Breast epithelium (tissue), 4 donors: Measurements from ENCODE around the gene CALCOCO2. TPM values are rescaled to one million over a fixed set of nuclear protein-coding genes. Genes with fewer than 3 reads are reported as not detected.
"Not testable (repeated sequence)": the region's sequence is repeated elsewhere in the genome, so short reads cannot be mapped to it uniquely, and the experiment has no call there.

Experiments
- DNase-seq, 2 donors: peaks; one replicate each; pipeline ENCODE4 v3.0.0-alpha.2; 2019; ENCODE audit warnings: low spot score in 2 of 2
- H3K27ac ChIP-seq, 2 donors: fragments of 200-600 bp; sonication (generic) in 1 of 2; one replicate each; pipeline ENCODE4 v1.5.1; 2016 to 2019; ENCODE audit warnings: mild to moderate bottlenecking in 1 of 2
- H3K27me3 ChIP-seq, 2 donors: fragments of 200-600 bp; sonication (generic) in 1 of 2; one replicate each; pipeline versions ENCODE4 v1.5.1 to v1.6.0; 2017 to 2019; ENCODE audit warnings: control low read depth in 1 of 2, mild to moderate bottlenecking in 1 of 2
- H3K36me3 ChIP-seq: fragments of 200-600 bp; one replicate; pipeline ENCODE4 v1.5.1; 2019
- H3K4me1 ChIP-seq, 2 donors: fragments of 200-600 bp; sonication (generic); one replicate each; pipeline ENCODE4 v1.5.1; 2016 to 2019; ENCODE audit warnings: control low read depth in 1 of 2
- H3K4me3 ChIP-seq, 3 donors: fragments of 200-600 bp; sonication (generic); 1 replicate in 2 of 3; 2 replicates in 1 of 3; pipeline ENCODE4 v1.5.1; 2016 to 2019; ENCODE audit warnings: mild to moderate bottlenecking in 3 of 3, moderate library complexity in 2 of 3
- H3K9me3 ChIP-seq, 2 donors: fragments of 200-600 bp; sonication (generic) in 1 of 2; one replicate each; pipeline ENCODE4 v1.5.1; 2016 to 2019; ENCODE audit warnings: control low read depth in 1 of 2
- CTCF ChIP-seq, 3 donors: fragments of 450-650 bp; IDR thresholded peaks; one replicate each; pipeline ENCODE4 v1.5.1; 2016 to 2017; ENCODE audit warnings: antibody characterized with exemption in 3 of 3, mild to moderate bottlenecking in 3 of 3, moderate library complexity in 3 of 3
- POLR2A ChIP-seq: fragments of 450-650 bp; IDR thresholded peaks from one replicate; pipeline ENCODE4 v1.6.1; 2016; ENCODE audit warnings: antibody characterized with exemption, mild to moderate bottlenecking, moderate library complexity
- POLR2AphosphoS5 ChIP-seq, 3 donors: sonication (generic); formaldehyde crosslinking; IDR thresholded peaks; one replicate each; pipeline ENCODE4 v1.6.1; 2017; ENCODE audit warnings: antibody characterized with exemption in 3 of 3
- intact Hi-C: fragments of 100-400 bp; cut with DNase I; formaldehyde crosslinking; loops from one replicate; pipeline ENCODE4 v1.15.1; 2023; ENCODE audit warnings: low total_unique reads
- total RNA-seq, 3 donors: library from RNA; depleted of rRNA; stranded (reverse); fragments of >200 nt; gene quantifications; one replicate each; pipeline ENCODE4 v1.1.0, GENCODE V29; 2016

CALCOCO2 gene
- total RNA-seq, 3 donors from 2014 or later, result 134 to 262 (median 146) TPM

GRCh38 chr17:48871551-48872351, 40.9 kb downstream of the CALCOCO2 start:
- no peak for DNase-seq
- Histone ChIP-seq H3K9me3 (no peaks in the 10 kb centered on the region), H3K27ac (peak overlapping the region; percentile 9 to 77), H3K4me1 (no peaks in the 10 kb centered on the region), H3K4me3 (no peak overlapping the region), H3K27me3 (no peaks in the 10 kb centered on the region), H3K36me3 (no peaks in the 10 kb centered on the region)
- TF ChIP-seq POLR2A (no peak), POLR2AphosphoS5 (IDR thresholded peaks at IDR 0.05) (peak in 1 of 3 donors; percentile 12)
- intact Hi-C loops, result no loop called here

DNA sequence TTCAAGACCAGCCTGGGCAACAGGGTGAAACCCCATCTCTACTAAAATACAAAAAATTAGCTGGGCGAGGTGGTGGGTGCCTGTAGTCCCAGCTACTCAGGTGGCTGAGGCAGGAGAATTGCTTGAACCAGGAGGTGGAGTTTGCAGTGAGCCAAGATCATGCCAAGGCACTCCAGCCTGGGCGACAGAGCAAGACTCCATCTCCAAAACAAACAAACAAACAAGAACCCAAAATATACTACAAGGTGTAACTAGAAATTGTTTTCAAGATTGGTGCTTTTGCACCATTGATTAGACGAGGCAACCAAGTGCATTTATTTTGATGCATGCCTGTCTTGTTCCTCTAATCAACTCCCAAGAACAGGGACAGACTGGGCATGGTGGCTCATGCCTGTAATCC, 41.6 kb downstream of the CALCOCO2 start:
- H3K9me3 ChIP-seq, H3K4me3 ChIP-seq, H3K27me3 ChIP-seq, DNase-seq, intact Hi-C loops, H3K36me3 ChIP-seq, H3K4me1 ChIP-seq: not testable (repeated sequence)
- H3K27ac ChIP-seq, result peak overlapping the region; percentile 9 to 77

DNA sequence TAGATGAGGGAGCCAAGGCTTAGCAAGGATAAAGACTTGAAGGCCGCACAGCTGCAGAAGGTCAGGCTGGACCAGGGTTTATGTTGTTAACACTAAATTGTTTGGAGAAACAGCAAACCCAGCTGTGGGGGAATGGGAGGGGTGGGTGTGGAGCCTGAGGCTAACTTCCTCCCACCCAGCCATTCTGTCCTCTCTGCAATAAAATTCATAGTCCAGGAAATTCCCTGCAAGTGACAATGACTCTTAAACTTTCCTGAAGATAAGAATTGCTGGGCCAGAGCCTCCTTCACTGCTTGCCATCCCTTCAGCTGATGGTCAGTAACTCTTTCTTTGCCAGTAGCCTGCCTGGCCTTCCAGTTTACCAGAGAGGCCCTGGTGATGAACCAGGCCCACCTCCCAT, 42.4 kb downstream of the CALCOCO2 start:
- intact Hi-C loops, result no loop called here

GRCh38 chr17:48873696-48874443, 43.0 kb downstream of the CALCOCO2 start:
- Histone ChIP-seq H3K4me1 (no peaks in the 10 kb centered on the region), H3K4me3 (no peak overlapping the region), H3K27ac (peak overlapping the region in 1 of 2 donors; percentile 77), H3K27me3 (no peaks in the 10 kb centered on the region), H3K9me3 (no peaks in the 10 kb centered on the region), H3K36me3 (no peaks in the 10 kb centered on the region)
- TF ChIP-seq CTCF (IDR thresholded peaks at IDR 0.05), result no peak
- DNase-seq, result no peak
- intact Hi-C loops, result no loop called here

More for the DNA sequence above, 42.4 kb downstream of the CALCOCO2 start:
- Histone ChIP-seq H3K27ac (peak overlapping the region in 1 of 2 donors; percentile 77), H3K36me3 (no peaks in the 10 kb centered on the region), H3K4me3 (no peak overlapping the region), H3K4me1 (no peaks in the 10 kb centered on the region), H3K27me3 (no peaks in the 10 kb centered on the region), H3K9me3 (no peaks in the 10 kb centered on the region)
- no peak for DNase-seq
- TF ChIP-seq POLR2AphosphoS5 (IDR thresholded peaks at IDR 0.05), result no peak
- no peak for TF ChIP-seq POLR2A
- TF ChIP-seq CTCF (IDR thresholded peaks at IDR 0.05), result no peak

DNA sequence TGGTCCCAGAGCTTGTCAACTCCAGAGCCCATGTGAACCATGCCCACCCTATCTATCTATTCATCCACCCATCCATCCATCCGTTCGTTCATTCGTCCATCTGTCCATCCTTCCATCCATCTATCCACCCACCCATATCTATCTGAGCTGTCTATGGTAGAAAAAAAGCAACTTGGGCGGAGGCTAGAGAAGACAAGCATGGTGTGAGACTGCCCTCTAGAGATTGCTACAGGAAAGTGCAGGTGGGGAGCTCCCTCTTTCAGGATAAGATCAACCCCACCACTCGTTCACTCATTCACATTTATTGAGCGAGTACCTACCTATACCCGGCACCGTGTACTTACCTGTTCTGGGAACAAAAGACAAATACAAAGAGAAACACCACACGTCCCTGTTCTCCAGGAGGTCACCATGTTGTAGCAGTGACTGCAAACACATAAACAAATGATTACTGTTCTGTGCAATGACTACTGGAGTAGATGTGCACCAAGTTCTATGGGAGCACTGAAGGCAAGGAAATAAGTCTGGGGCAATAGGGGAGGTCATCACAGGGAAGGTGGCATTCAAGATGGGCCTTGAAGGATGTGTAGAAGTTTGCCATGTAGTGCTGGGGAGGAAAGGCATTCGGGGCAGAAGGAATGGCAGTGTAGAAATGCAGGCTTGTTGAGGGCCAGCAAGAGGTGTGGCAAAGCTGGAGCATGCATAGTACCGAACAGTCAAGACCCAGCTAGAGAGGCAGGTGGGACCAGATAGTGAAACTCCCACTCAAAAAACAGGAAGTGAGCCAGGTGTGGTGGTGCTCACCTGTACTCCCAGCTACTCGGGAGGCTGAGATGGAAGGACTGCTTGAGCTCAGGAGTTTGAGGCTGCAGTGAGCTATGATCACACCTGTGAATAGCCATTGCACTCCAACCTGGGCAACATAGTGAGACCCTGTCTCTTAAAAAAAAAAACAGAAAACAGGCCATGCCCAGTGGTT, 48.4 kb downstream of the CALCOCO2 start:
- Histone ChIP-seq H3K9me3 (no peaks in the 10 kb centered on the region), H3K27me3 (no peaks in the 10 kb centered on the region), H3K27ac (no peak overlapping the region), H3K4me1 (no peaks in the 10 kb centered on the region), H3K36me3 (no peaks in the 10 kb centered on the region), H3K4me3 (no peak overlapping the region)
- no peak for DNase-seq
- intact Hi-C loops, result loop anchor here (5.0 kb wide), 1 partner anchor 67 kb away; no protein-coding TSS in a partner anchor
- TF ChIP-seq POLR2A (no peak), POLR2AphosphoS5 (IDR thresholded peaks at IDR 0.05) (no peak), CTCF (IDR thresholded peaks at IDR 0.05) (peak; percentile 73 to 90 (median 89))
